Fibroblast of mammary gland (primary cell): Measurements from ENCODE around the gene SEPTIN12.

Experiments
- DNase-seq: peaks from one replicate; pipeline ENCODE4 v3.0.0-alpha.2; 2010; ENCODE audit warnings: low read depth
- H3K4me3 ChIP-seq: 2 replicates; pipeline ENCODE4 v1.5.1; 2011; ENCODE audit warnings: low read depth, mild to moderate bottlenecking, low read length, moderate library complexity; ENCODE audit not compliant: control insufficient read depth
- CTCF ChIP-seq: conservative IDR thresholded peaks from 2 replicates; pipeline ENCODE4 v1.5.1; 2011; ENCODE audit warnings: low read depth, low read length, inconsistent platforms; ENCODE audit not compliant: control insufficient read depth, insufficient read depth

The SEPTIN12 gene

GRCh38 chr16:4777339-4778049 lies 10.7 kb downstream of the SEPTIN12 start:
- no peak for TF ChIP-seq CTCF
- H3K4me3 ChIP-seq, result no peak overlapping the region
- no peak for DNase-seq

GRCh38 chr16:4776141-4776705 lies 11.9 kb downstream of the SEPTIN12 start:
- DNase-seq, result no peak
- no peak for TF ChIP-seq CTCF
- no peak overlapping the region for H3K4me3 ChIP-seq

- H3K4me3 ChIP-seq, result no peak overlapping the region
- no peak for TF ChIP-seq CTCF
- DNase-seq, result no peak
Measured at GRCh38 chr16:4775005-4775404, 13.1 kb downstream of the SEPTIN12 start.

GRCh38 chr16:4772351-4772750 lies 15.8 kb downstream of the SEPTIN12 start:
- H3K4me3 ChIP-seq, result no peak overlapping the region
- DNase-seq, result no peak
- TF ChIP-seq CTCF, result no peak

- H3K4me3 ChIP-seq, result no peak overlapping the region
- DNase-seq, result no peak
- no peak for TF ChIP-seq CTCF
Measured at GRCh38 chr16:4771646-4772045, 16.5 kb downstream of the SEPTIN12 start.

- no peak for DNase-seq
- TF ChIP-seq CTCF, result no peak
- H3K4me3 ChIP-seq, result peak overlapping the region; percentile 53
Measured at GRCh38 chr16:4769306-4769638, 18.9 kb downstream of the SEPTIN12 start.
